Aorta (tissue), 5 donors: ENCODE data around the gene SERINC2. TPM values are rescaled to one million over a fixed set of nuclear protein-coding genes. Genes with fewer than 3 reads are reported as not detected.
"Not testable (repeated sequence)": the region's sequence is repeated elsewhere in the genome, so short reads cannot be mapped to it uniquely, and the experiment has no call there.

ENCODE experiments used
- ATAC-seq: fragments of 200-7000 bp; cut with Tn5 transposase; one replicate; pipeline ENCODE4 v1.9.1; 2022; ENCODE audit warnings: moderate library complexity; ENCODE audit not compliant: low FRiP score
- DNase-seq, 2 donors: peaks; one replicate each; pipeline ENCODE4 v3.0.0-alpha.2; 2020
- H3K27ac ChIP-seq, 2 donors: one replicate each; pipeline ENCODE4 v1.5.1; 2013; ENCODE audit warnings: low read length in 2 of 2, mild to moderate bottlenecking in 2 of 2, moderate library complexity in 2 of 2, control low read depth in 1 of 2, inconsistent platforms in 1 of 2, low read depth in 1 of 2
- H3K27me3 ChIP-seq, 2 donors: one replicate each; pipeline ENCODE4 v1.6.1; 2013; ENCODE audit warnings: control low read depth in 1 of 2, low read length in 1 of 2, mild to moderate bottlenecking in 1 of 2, moderate library complexity in 1 of 2; ENCODE audit not compliant: insufficient read depth in 2 of 2, control insufficient read depth in 1 of 2
- H3K36me3 ChIP-seq, 2 donors: one replicate each; pipeline ENCODE4 v1.6.1; 2013; ENCODE audit warnings: control low read depth in 1 of 2, low read length in 1 of 2, mild to moderate bottlenecking in 1 of 2; ENCODE audit not compliant: insufficient read depth in 2 of 2, control insufficient read depth in 1 of 2
- H3K4me1 ChIP-seq, 2 donors: one replicate each; pipeline ENCODE4 v1.6.1; 2013; ENCODE audit warnings: low read length in 2 of 2, control low read depth in 1 of 2, mild to moderate bottlenecking in 1 of 2, moderate library complexity in 1 of 2; ENCODE audit not compliant: insufficient read depth in 2 of 2, control insufficient read depth in 1 of 2
- H3K4me3 ChIP-seq, 2 donors: one replicate each; pipeline ENCODE4 v1.5.1; 2013; ENCODE audit warnings: low read length in 2 of 2, control low read depth in 1 of 2, mild to moderate bottlenecking in 1 of 2
- H3K9me3 ChIP-seq: one replicate; pipeline ENCODE4 v1.6.1; 2013; ENCODE audit warnings: mild to moderate bottlenecking, low read length; ENCODE audit not compliant: control insufficient read depth
- WGBS, 2 donors: extraction: QIAGEN DNeasy Blood & Tissue Kit; methylation state at CpG; one replicate each; pipeline ENCODE4 v1.1.7; 2013; 5-methylcytosine and 5-hydroxymethylcytosine counted together
- intact Hi-C, 2 donors: fragments of 100-400 bp; cut with DNase I; formaldehyde crosslinking; loops; one replicate each; pipeline versions ENCODE4 v1.14.2 to v1.15.0; 2022
- polyA plus RNA-seq, 2 donors: library from polyadenylated mRNA; stranded (reverse); fragments of 200-250 nt; gene quantifications; one replicate each; pipeline ENCODE4 v1.2.3, GENCODE V29; 2013
- total RNA-seq, 2 donors: library from RNA; stranded (reverse); fragmentation: NEBNext Ultra II Directional; extraction: Animal tissue kit (Norgen Biotek cat#: 25700); gene quantifications; one replicate each; pipeline ENCODE4 v1.2.1, GENCODE V29; 2021
- donor health status: healthy with polysubstance abuse.
- donor health status: Bipolar disorder and iron deficiency.
- donor health status: DM: no; HTN: no; CAD: no.
- donor health status: DM: no; HTN: no; CAD: no.
- donor health status: DM: yes; HTN: yes; CAD: no.

The SERINC2 gene
- total and polyA plus RNA-seq, 4 donors: 2.5 to 20.7 (median 3.5) TPM

GRCh38 chr1:31381394-31382294, 31.4 kb upstream of the SERINC2 start:
- no peaks in the 10 kb centered on the region for H3K9me3 ChIP-seq
- no peaks in the 10 kb centered on the region for H3K4me1 ChIP-seq
- intact Hi-C loops: no loop called here
- no peaks in the 10 kb centered on the region for H3K36me3 ChIP-seq
- no peak overlapping the region for H3K4me3 ChIP-seq
- ATAC-seq (no peak), DNase-seq (no peak)
- WGBS, 2 donors: 78 to 82% methylated on average over 6 of the region's 6 CpGs
- no peak overlapping the region for H3K27ac ChIP-seq
- H3K27me3 ChIP-seq: no peaks in the 10 kb centered on the region

GRCh38 chr1:31382379-31382989, 30.5 kb upstream of the SERINC2 start:
- DNase-seq (no peak), ATAC-seq (no peak)
- H3K36me3 ChIP-seq: no peaks in the 10 kb centered on the region
- H3K4me3 ChIP-seq: no peak overlapping the region
- 91% methylated on average over 3 of the region's 3 CpGs for WGBS, 2 donors
- H3K9me3 ChIP-seq: no peaks in the 10 kb centered on the region
- intact Hi-C loops: no loop called here
- no peaks in the 10 kb centered on the region for H3K4me1 ChIP-seq
- H3K27ac ChIP-seq: no peak overlapping the region
- H3K27me3 ChIP-seq: no peaks in the 10 kb centered on the region

- no peaks in the 10 kb centered on the region for H3K9me3 ChIP-seq
- no peaks in the 10 kb centered on the region for H3K4me1 ChIP-seq
- no peak overlapping the region for H3K4me3 ChIP-seq
- H3K27me3 ChIP-seq: no peaks in the 10 kb centered on the region
- DNase-seq: no peak
- H3K27ac ChIP-seq: no peak overlapping the region
- no peaks in the 10 kb centered on the region for H3K36me3 ChIP-seq
- 91 to 93% methylated on average over 1 of the region's 1 CpG for WGBS, 2 donors
- no peak for ATAC-seq
- intact Hi-C loops: no loop called here
Measured at GRCh38 chr1:31383967-31384366, 29.0 kb upstream of the SERINC2 start.

- H3K4me1 ChIP-seq, H3K4me3 ChIP-seq, H3K27ac ChIP-seq, intact Hi-C loops, ATAC-seq, H3K36me3 ChIP-seq, H3K27me3 ChIP-seq, DNase-seq, H3K9me3 ChIP-seq: not testable (repeated sequence)
- WGBS, 2 donors: 75 to 81% methylated on average over 8 of the region's 8 CpGs
Measured at GRCh38 chr1:31386576-31387243, 26.3 kb upstream of the SERINC2 start.

GRCh38 chr1:31387612-31388011, 25.4 kb upstream of the SERINC2 start:
- no peak for ATAC-seq

GRCh38 chr1:31389616-31390015, 23.4 kb upstream of the SERINC2 start:
- Histone ChIP-seq H3K36me3 (no peaks in the 10 kb centered on the region), H3K4me1 (no peaks in the 10 kb centered on the region), H3K9me3 (no peaks in the 10 kb centered on the region), H3K27me3 (no peaks in the 10 kb centered on the region), H3K27ac (no peak overlapping the region), H3K4me3 (no peak overlapping the region)
- DNase-seq (no peak), ATAC-seq (no peak)
- intact Hi-C loops: loop anchor here in 1 of 2 donors (5.0 kb wide), 1 partner anchor 158 kb away; no protein-coding TSS in a partner anchor
- 94% methylated on average over 7 of the region's 7 CpGs for WGBS, 2 donors

More at GRCh38 chr1:31387612-31388011, 25.4 kb upstream of the SERINC2 start:
- Histone ChIP-seq H3K9me3 (no peaks in the 10 kb centered on the region), H3K4me1 (no peaks in the 10 kb centered on the region), H3K4me3 (no peak overlapping the region), H3K36me3 (no peaks in the 10 kb centered on the region), H3K27ac (no peak overlapping the region), H3K27me3 (no peaks in the 10 kb centered on the region)
- 75 to 77% methylated on average over 10 of the region's 10 CpGs for WGBS, 2 donors
- DNase-seq: no peak
- intact Hi-C loops: no loop called here

GRCh38 chr1:31390071-31390470, 22.9 kb upstream of the SERINC2 start:
- H3K4me3 ChIP-seq: no peak overlapping the region
- DNase-seq: no peak
- intact Hi-C loops: loop anchor here in 1 of 2 donors (5.0 kb wide), 1 partner anchor 157 kb away; no protein-coding TSS in a partner anchor
- H3K36me3 ChIP-seq: no peaks in the 10 kb centered on the region
- H3K9me3 ChIP-seq: no peaks in the 10 kb centered on the region
- 93% methylated on average over 7 of the region's 7 CpGs for WGBS, 2 donors
- no peaks in the 10 kb centered on the region for H3K27me3 ChIP-seq
- H3K27ac ChIP-seq: no peak overlapping the region
- ATAC-seq: no peak
- no peaks in the 10 kb centered on the region for H3K4me1 ChIP-seq

- ATAC-seq (no peak), DNase-seq (no peak)
- no peaks in the 10 kb centered on the region for H3K9me3 ChIP-seq
- H3K4me1 ChIP-seq: no peaks in the 10 kb centered on the region
- no peak overlapping the region for H3K27ac ChIP-seq
- H3K4me3 ChIP-seq: no peak overlapping the region
- no peaks in the 10 kb centered on the region for H3K27me3 ChIP-seq
- no peaks in the 10 kb centered on the region for H3K36me3 ChIP-seq
- intact Hi-C loops: loop anchor here in 1 of 2 donors (5.0 kb wide), 1 partner anchor 154 kb away; no protein-coding TSS in a partner anchor
Measured at GRCh38 chr1:31393463-31393862, 19.6 kb upstream of the SERINC2 start.
